Upper lobe of left lung (tissue), 6 donors: Measurements from ENCODE around the gene LYRM4. TPM values are rescaled to one million over a fixed set of nuclear protein-coding genes. Genes with fewer than 3 reads are reported as not detected.

Source experiments
- ATAC-seq, 2 donors: fragments of 200-7000 bp; cut with Tn5 transposase; one replicate each; pipeline ENCODE4 v1.9.1; 2022; ENCODE audit warnings: mild to moderate bottlenecking in 2 of 2, moderate library complexity in 2 of 2; ENCODE audit not compliant: low FRiP score in 2 of 2
- DNase-seq, 2 donors: peaks; one replicate each; pipeline ENCODE4 v3.0.0-alpha.2; 2019 to 2020
- H3K27ac ChIP-seq, 4 donors: fragments of 200-600 bp; sonication (generic); one replicate each; pipeline ENCODE4 v1.5.1; 2016 to 2019
- H3K27me3 ChIP-seq, 4 donors: fragments of 200-600 bp; sonication (generic); one replicate each; pipeline ENCODE4 v1.5.1; 2017 to 2019
- H3K36me3 ChIP-seq, 4 donors: fragments of 200-600 bp; sonication (generic); one replicate each; pipeline ENCODE4 v1.5.1; 2016 to 2019
- H3K4me1 ChIP-seq, 4 donors: fragments of 200-600 bp; sonication (generic); one replicate each; pipeline ENCODE4 v1.5.1; 2018 to 2019
- H3K4me3 ChIP-seq, 4 donors: fragments of 200-600 bp; sonication (generic); one replicate each; pipeline ENCODE4 v1.5.1; 2017 to 2019; ENCODE audit warnings: mild to moderate bottlenecking in 2 of 4, moderate library complexity in 1 of 4
- H3K9me3 ChIP-seq, 4 donors: fragments of 200-600 bp; sonication (generic); one replicate each; pipeline ENCODE4 v1.5.1; 2018 to 2019
- EP300 ChIP-seq, 4 donors: sonication (generic); formaldehyde crosslinking; IDR thresholded peaks; one replicate each; pipeline ENCODE4 v1.5.1; 2017; ENCODE audit warnings: antibody characterized with exemption in 4 of 4, control low read depth in 2 of 4
- POLR2A ChIP-seq, 4 donors: fragments of 450-650 bp; IDR thresholded peaks; one replicate each; pipeline ENCODE4 v1.5.1; 2016 to 2017; ENCODE audit warnings: antibody characterized with exemption in 4 of 4, mild to moderate bottlenecking in 2 of 4
- POLR2AphosphoS5 ChIP-seq, 2 donors: sonication (generic); formaldehyde crosslinking; IDR thresholded peaks; one replicate each; pipeline ENCODE4 v1.5.1; 2017; ENCODE audit warnings: antibody characterized with exemption in 2 of 2
- WGBS, 2 donors: methylation state at CpG; one replicate each; pipeline ENCODE4 v1.1.5; 2017 to 2018; 5-methylcytosine and 5-hydroxymethylcytosine counted together
- total RNA-seq, 6 donors: library from RNA; depleted of rRNA in 4 of 6; stranded (reverse); fragments of >200 nt in 4 of 6; gene quantifications; one replicate each; pipeline versions ENCODE4 v1.1.0 to v1.2.1, GENCODE V29; 2016 to 2021
- TF ChIP-seq, protein P1 (sequence below), 6 experiments: fragments of 450-650 bp in 4 of 6; fragments of 200-600 bp in 2 of 6; sonication (generic) in 2 of 6; IDR thresholded peaks; one replicate each; pipeline ENCODE4 v1.5.1; 2016 to 2019; ENCODE audit warnings: antibody characterized with exemption in 6 of 6
- donor health status: DM: no; HTN: no; CAD: no; lungs with moderate emphysema.
- donor health status: DM: no; HTN: yes; CAD: no; lungs with severe emphysema.

LYRM4 gene
- total RNA-seq, 6 donors from 2014 or later: 5.8 to 24.1 (median 15.9) TPM

DNA sequence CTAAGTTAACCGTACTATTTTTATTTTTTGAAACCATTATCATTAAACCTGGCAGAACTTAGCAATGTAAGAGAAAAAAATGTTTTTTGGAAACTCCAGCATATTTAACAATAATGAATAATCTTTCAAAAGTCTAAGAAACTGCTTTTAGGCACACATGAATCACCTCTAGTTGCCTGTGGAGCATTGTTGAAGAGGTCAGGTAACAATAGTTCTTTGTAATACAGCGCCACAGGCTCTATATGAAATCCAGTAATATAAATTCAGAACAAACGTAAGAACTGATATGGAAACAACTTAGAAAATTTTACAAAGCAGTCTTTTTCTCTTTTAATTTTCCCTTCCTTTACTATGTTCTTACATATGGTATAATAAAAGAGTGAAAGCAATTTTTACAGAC, 10.3 kb downstream of the LYRM4 start:
- no peaks in the 10 kb centered on the region for H3K27me3 ChIP-seq
- H3K4me3 ChIP-seq: no peak overlapping the region
- no peak for DNase-seq
- 93% methylated on average over 3 of the region's 3 CpGs for WGBS, 2 donors
- peaks cover 0 to 5% (median 0%) of the 10 kb centered on the region in 4 donors for H3K36me3 ChIP-seq
- TF ChIP-seq POLR2AphosphoS5 (IDR thresholded peaks at IDR 0.05) (no peak), POLR2A (IDR thresholded peaks at IDR 0.05) (no peak), EP300 (IDR thresholded peaks at IDR 0.05) (no peak)
- TF ChIP-seq, protein P1, sequence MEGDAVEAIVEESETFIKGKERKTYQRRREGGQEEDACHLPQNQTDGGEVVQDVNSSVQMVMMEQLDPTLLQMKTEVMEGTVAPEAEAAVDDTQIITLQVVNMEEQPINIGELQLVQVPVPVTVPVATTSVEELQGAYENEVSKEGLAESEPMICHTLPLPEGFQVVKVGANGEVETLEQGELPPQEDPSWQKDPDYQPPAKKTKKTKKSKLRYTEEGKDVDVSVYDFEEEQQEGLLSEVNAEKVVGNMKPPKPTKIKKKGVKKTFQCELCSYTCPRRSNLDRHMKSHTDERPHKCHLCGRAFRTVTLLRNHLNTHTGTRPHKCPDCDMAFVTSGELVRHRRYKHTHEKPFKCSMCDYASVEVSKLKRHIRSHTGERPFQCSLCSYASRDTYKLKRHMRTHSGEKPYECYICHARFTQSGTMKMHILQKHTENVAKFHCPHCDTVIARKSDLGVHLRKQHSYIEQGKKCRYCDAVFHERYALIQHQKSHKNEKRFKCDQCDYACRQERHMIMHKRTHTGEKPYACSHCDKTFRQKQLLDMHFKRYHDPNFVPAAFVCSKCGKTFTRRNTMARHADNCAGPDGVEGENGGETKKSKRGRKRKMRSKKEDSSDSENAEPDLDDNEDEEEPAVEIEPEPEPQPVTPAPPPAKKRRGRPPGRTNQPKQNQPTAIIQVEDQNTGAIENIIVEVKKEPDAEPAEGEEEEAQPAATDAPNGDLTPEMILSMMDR (IDR thresholded peaks at IDR 0.05): no peak
- no peak overlapping the region for H3K27ac ChIP-seq
- peaks cover 0 to 13% (median 3%) of the 10 kb centered on the region in 4 donors for H3K4me1 ChIP-seq
- H3K9me3 ChIP-seq: no peaks in the 10 kb centered on the region
- no peak for ATAC-seq

DNA sequence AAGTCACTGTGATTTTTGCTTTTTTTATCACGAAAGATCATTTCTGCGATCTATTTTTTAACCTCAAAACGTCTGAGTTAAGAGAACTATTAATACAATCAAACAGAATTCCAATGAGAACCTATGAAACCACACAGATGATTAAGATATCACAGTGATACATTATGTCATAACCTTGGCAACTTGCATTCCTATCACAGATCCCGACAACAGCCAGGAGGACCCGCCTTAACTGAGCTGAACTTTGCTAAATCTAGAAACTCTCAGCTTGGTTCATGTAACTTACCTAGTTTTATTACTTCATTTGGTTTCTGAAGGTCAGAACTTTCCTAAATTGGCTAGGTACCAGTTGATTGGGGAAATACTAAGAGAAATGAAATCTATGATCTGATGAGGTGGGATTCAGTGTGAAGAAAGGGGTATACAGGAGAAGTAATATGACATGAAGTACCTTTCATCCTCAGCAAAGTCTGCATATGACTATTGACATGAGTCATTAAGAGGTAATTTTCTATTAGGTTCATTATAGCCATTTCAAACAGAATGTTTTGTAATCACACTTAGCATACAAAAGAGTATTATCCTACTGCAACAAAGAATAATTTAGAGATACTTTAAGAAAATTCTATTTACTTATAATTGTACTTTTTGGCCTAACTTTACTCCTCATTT, 11.2 kb downstream of the LYRM4 start:
- no peak for DNase-seq
- H3K4me3 ChIP-seq: no peak overlapping the region
- no peak for ATAC-seq
- peaks cover 0 to 5% (median 0%) of the 10 kb centered on the region in 4 donors for H3K36me3 ChIP-seq
- no peak overlapping the region for H3K27ac ChIP-seq
- 81 to 84% methylated on average over 5 of the region's 5 CpGs for WGBS, 2 donors
- TF ChIP-seq POLR2A (IDR thresholded peaks at IDR 0.05) (no peak), POLR2AphosphoS5 (IDR thresholded peaks at IDR 0.05) (no peak), EP300 (IDR thresholded peaks at IDR 0.05) (no peak)
- TF ChIP-seq, protein P1 (IDR thresholded peaks at IDR 0.05): no peak
- peaks cover 0 to 13% (median 3%) of the 10 kb centered on the region in 4 donors for H3K4me1 ChIP-seq
- H3K27me3 ChIP-seq: no peaks in the 10 kb centered on the region
- H3K9me3 ChIP-seq: no peaks in the 10 kb centered on the region

DNA sequence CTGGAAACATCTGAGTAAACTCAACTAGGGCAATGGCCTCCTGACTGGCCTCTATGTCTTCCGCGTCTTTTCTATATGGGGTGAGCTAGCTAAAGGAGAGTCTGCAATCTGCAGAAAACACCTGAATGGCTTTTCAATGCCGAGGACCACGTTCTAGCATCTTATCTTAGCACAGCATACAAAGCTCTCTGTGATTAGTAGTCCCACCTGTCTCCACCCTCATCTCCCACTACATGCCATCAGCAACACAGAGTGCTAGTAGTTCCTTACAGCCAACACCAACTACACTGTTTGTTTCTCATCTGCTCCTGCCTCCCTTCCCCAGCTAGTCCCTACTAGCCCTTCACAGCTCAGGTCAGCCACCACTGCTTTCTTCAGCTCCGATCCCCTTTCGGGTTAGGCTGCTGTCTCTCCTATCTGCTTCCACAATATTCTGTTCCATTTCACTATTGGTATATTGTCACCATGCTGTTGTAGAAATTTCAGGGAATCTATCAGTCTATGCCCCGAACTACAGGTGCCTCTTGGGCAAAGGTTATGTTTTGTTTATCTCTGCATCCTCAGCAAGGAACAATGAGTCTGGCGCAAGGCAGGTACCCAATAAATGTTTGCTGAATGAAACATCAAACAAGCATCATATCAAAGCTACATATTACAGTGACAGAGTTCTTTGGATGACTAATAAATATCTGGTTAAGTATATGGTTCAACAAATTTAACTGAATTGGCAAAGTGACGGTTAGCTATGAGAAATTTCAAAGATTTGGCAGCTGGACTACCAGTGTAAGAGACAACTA, 12.2 kb downstream of the LYRM4 start:
- Histone ChIP-seq H3K36me3 (peaks cover 0 to 5% (median 0%) of the 10 kb centered on the region in 4 donors), H3K27me3 (no peaks in the 10 kb centered on the region), H3K4me3 (no peak overlapping the region), H3K4me1 (peaks cover 0 to 13% (median 3%) of the 10 kb centered on the region in 4 donors), H3K27ac (no peak overlapping the region), H3K9me3 (no peaks in the 10 kb centered on the region)
- DNase-seq (no peak), ATAC-seq (no peak)
- WGBS, 2 donors: 90 to 91% methylated on average over 9 of the region's 9 CpGs
- TF ChIP-seq POLR2AphosphoS5 (IDR thresholded peaks at IDR 0.05) (no peak), EP300 (IDR thresholded peaks at IDR 0.05) (no peak), POLR2A (IDR thresholded peaks at IDR 0.05) (no peak)
- TF ChIP-seq, protein P1 (IDR thresholded peaks at IDR 0.05): no peak

DNA sequence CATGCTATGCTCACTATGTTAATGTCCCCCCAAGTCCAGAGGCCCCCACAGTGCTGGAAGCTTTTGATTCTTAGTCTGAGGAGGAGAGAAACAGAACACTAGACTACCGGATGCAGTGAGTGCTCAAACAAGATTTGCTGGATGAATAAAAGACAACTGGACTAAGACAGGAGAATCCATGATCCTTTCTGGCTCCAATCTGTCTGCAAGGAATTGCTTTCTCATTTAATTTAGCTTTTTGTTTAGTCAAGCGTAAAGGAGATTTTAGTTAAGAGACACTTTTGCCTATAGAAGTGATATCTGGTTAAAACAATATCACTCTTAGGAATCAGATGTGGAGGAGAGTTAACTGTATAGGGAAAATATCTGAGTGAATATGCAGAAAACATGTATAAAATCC, 13.5 kb downstream of the LYRM4 start:
- TF ChIP-seq, protein P1 (IDR thresholded peaks at IDR 0.05): no peak
- TF ChIP-seq POLR2A (IDR thresholded peaks at IDR 0.05): no peak

More for the DNA sequence above, 13.5 kb downstream of the LYRM4 start:
- Histone ChIP-seq H3K27ac (no peak overlapping the region), H3K36me3 (peaks cover 0 to 3% (median 0%) of the 10 kb centered on the region in 4 donors), H3K9me3 (no peaks in the 10 kb centered on the region), H3K4me3 (no peak overlapping the region), H3K4me1 (peaks cover 0 to 13% (median 3%) of the 10 kb centered on the region in 4 donors), H3K27me3 (no peaks in the 10 kb centered on the region)
- 93 to 100% methylated on average over 2 of the region's 2 CpGs for WGBS, 2 donors
- DNase-seq: no peak
- no peak for ATAC-seq
